K562 (cell line): ENCODE data around the gene OBSL1. TPM values are rescaled to one million over a fixed set of nuclear protein-coding genes. Genes with fewer than 3 reads are reported as not detected.

ENCODE experiments used
- BACH1 ChIP-seq: fragments of 200-800 bp; sonication (Bioruptor generic); IDR thresholded peaks from 2 replicates; pipeline ENCODE4 v1.6.1; 2016; ENCODE audit warnings: missing genetic modification characterization, missing compliant biosample characterization
- CEBPZ ChIP-seq: fragments of 150-350 bp; IDR thresholded peaks from 2 replicates; pipeline ENCODE4 v1.6.1; 2014; ENCODE audit warnings: low read depth, mild to moderate bottlenecking, low read length, borderline replicate concordance
- CREM ChIP-seq: IDR thresholded peaks from 2 replicates; pipeline ENCODE4 v1.6.1; 2014; ENCODE audit warnings: antibody characterized with exemption, low read depth
- FOXA3 ChIP-seq, 2 experiments: fragments of 450-650 bp in 1 of 2; sonication (generic) in 1 of 2; formaldehyde crosslinking; IDR thresholded peaks in 1 of 2; conservative IDR thresholded peaks in 1 of 2; 2 replicates each; pipeline versions ENCODE4 v1.4.0 to v1.8.0; 2020 to 2022; ENCODE audit warnings: mild to moderate bottlenecking in 2 of 2, missing genetic modification reagents in 1 of 2
- HDAC3 ChIP-seq: fragments of 450-650 bp; IDR thresholded peaks from 2 replicates; pipeline ENCODE4 v1.6.1; 2018; ENCODE audit warnings: borderline replicate concordance, mild to moderate bottlenecking, moderate library complexity; ENCODE audit not compliant: partially characterized antibody
- HNRNPH1 ChIP-seq: fragments of 200-400 bp; formaldehyde crosslinking; optimal IDR thresholded peaks from 2 replicates; pipeline ENCODE3; 2017; ENCODE audit warnings: low read depth, mild to moderate bottlenecking, low read length, moderate library complexity
- JUNB ChIP-seq: fragments of 450-650 bp; formaldehyde crosslinking; conservative IDR thresholded peaks from 2 replicates; pipeline ENCODE4 v1.4.0; 2020; ENCODE audit warnings: mild to moderate bottlenecking
- KDM5B ChIP-seq: fragments of 200-600 bp; sonication (generic); IDR thresholded peaks from 2 replicates; pipeline ENCODE4 v1.6.1; 2012; ENCODE audit warnings: low read depth, mild to moderate bottlenecking, moderate library complexity, low read length, control low read depth, inconsistent platforms; ENCODE audit not compliant: insufficient replicate concordance
- MEF2D ChIP-seq: conservative IDR thresholded peaks from 2 replicates; pipeline ENCODE4 v1.6.1; 2016; ENCODE audit warnings: low read depth, missing genetic modification characterization, missing compliant biosample characterization
- MXI1 ChIP-seq: IDR thresholded peaks from 2 replicates; pipeline ENCODE4 v1.6.1; 2011; ENCODE audit warnings: low read depth, mild to moderate bottlenecking, improper control_type of control experiment, low read length
- NRF1 ChIP-seq, 2 experiments: fragments of 450-650 bp; IDR thresholded peaks in 1 of 2; conservative IDR thresholded peaks in 1 of 2; 2 replicates each; pipeline ENCODE4 v1.6.1; 2014; ENCODE audit warnings: mild to moderate bottlenecking in 2 of 2
- SREBF1 ChIP-seq: fragments of 150-350 bp; IDR thresholded peaks from 2 replicates; pipeline ENCODE4 v1.6.1; 2014; ENCODE audit warnings: antibody characterized with exemption, low read depth, low read length, borderline replicate concordance
- ZBTB2 ChIP-seq: fragments of 450-650 bp; IDR thresholded peaks from 2 replicates; pipeline ENCODE4 v1.6.1; 2016; ENCODE audit warnings: antibody characterized with exemption
- ZNF639 ChIP-seq, 2 experiments: fragments of 200-800 bp in 1 of 2; sonication (Bioruptor generic) in 1 of 2; sonication (generic) in 1 of 2; formaldehyde crosslinking in 1 of 2; IDR thresholded peaks in 1 of 2; conservative IDR thresholded peaks in 1 of 2; 2 replicates each; pipeline versions ENCODE4 v1.5.0 to v1.6.1; 2016 to 2020; ENCODE audit warnings: missing compliant biosample characterization in 1 of 2, missing genetic modification characterization in 1 of 2, missing genetic modification reagents in 1 of 2
- polyA plus RNA-seq, 8 experiments: library from polyadenylated mRNA; depleted of rRNA in 4 of 8; stranded (reverse) in 5 of 8; unstranded in 3 of 8; fragments of >200 nt; fragmentation: Nextera tagmentation in 2 of 8; fragmentation: Illumina TruSeq in 1 of 8; extraction: Ambion mirVana in 2 of 8; extraction: Trizol in 1 of 8; gene quantifications; 2 replicates each; pipeline versions ENCODE4 v1.2.1 to v1.2.3, GENCODE V29; 2011 to 2014; ENCODE audit warnings: inconsistent platforms in 1 of 8, missing spikeins in 1 of 8
- total RNA-seq, 7 experiments: library from RNA; depleted of rRNA in 6 of 7; stranded (reverse); fragments of >200 nt in 6 of 7; fragmentation: Illumina TruSeq in 2 of 7; extraction: Trizol in 2 of 7; gene quantifications; 2 replicates each; pipeline versions ENCODE4 v1.2.1 to v1.2.3, GENCODE V29; 2011 to 2021; ENCODE audit warnings: low replicate concordance in 1 of 7

Gene OBSL1
- total and polyA plus RNA-seq, 9 of the 15 experiments (the other 6 are each of a cell fraction or from before 2014, with no cell fraction given) = 1.2 to 26.6 (median 8.6) TPM

DNA sequence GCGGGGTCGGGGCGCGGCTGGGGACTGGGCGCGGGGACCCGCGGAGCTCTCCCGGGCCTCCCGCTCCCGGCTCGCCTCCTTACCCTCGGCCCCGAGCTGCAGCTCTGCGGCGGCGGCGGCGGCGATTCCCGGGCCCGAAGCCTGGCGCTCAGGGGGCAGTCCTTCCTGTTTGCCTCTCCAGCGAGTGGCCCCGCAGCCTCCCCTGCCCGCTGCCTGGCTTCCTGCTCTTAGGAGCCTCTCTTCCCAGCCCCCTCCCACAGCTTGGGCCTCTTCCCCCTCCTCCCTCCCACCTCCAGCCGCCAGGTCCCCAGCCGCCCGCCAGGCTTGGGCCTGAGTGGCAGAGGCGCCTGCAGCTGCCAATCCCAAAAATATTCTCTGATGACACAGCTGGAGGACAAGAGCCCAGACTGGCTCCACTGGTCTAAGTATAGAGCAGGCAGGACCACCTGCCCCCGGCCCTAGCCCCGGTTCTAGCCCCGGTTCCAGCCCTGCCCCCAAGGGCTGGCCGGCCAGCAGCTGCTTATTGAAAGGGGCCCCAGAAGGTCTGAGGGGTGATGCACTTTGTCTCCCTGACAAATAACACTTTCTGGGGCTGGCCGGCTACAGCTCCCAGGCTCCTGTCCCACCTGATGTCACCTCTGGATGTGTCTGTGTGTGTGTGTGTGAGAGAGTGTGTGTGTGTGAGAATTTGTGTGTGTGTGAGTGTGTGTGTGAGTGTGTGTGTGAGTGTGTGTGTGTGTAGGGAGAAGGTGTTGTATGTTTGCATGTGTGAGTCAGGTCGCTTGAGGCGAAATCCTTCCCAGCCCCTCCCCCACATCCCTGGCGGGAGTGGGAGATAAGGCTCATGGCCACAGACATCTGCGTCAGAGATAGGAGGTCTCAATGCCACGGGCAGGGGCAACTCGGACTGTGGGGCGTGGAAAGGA is at the start of gene OBSL1 (continued):
- TF ChIP-seq CREM (peak; percentile 90), ZBTB2 (peak; percentile 88), SREBF1 (no peak), HNRNPH1 (no peak), HDAC3 (peak; percentile 86), MXI1 (no peak), ZNF639 (CRISPR knock-in tag; conservative IDR thresholded peaks at IDR 0.05 in 1 of 2, IDR thresholded peaks at IDR 0.05 in 1 of 2) (no peak), BACH1 (tag) (no peak), FOXA3 (CRISPR knock-in tag; conservative IDR thresholded peaks at IDR 0.05 in 1 of 2, IDR thresholded peaks at IDR 0.05 in 1 of 2) (peak in 1 of 2 experiments; percentile 33; a peak in 1 of 4 replicates), CEBPZ (no peak), KDM5B (no peak), JUNB (CRISPR knock-in tag) (no peak), MEF2D (0 out of 2 replicates have a peak, but pooled peaks have one; percentile 51), NRF1 (conservative IDR thresholded peaks at IDR 0.05 in 1 of 2, IDR thresholded peaks at IDR 0.05 in 1 of 2) (peak; percentile 12 to 30; a peak in 1 of 4 replicates)
